Thyroid gland (tissue), 4 donors: Measurements from ENCODE around the gene ZIC1. TPM values are rescaled to one million over a fixed set of nuclear protein-coding genes. Genes with fewer than 3 reads are reported as not detected.

Experiments used
- DNase-seq, 2 donors: peaks; one replicate each; pipeline ENCODE4 v3.0.0-alpha.2; 2019
- H3K27ac ChIP-seq, 3 donors: fragments of 200-600 bp; sonication (generic); 1 replicate in 2 of 3; 2 replicates in 1 of 3; pipeline ENCODE4 v1.5.1; 2016 to 2019; ENCODE audit warnings: mild to moderate bottlenecking in 1 of 3, moderate library complexity in 1 of 3
- H3K27me3 ChIP-seq: fragments of 200-600 bp; sonication (generic); one replicate; pipeline ENCODE4 v1.5.1; 2019
- H3K36me3 ChIP-seq, 2 donors: fragments of 200-600 bp; sonication (generic); one replicate each; pipeline ENCODE4 v1.5.1; 2016 to 2019
- H3K4me1 ChIP-seq, 2 donors: fragments of 200-600 bp; sonication (generic); one replicate each; pipeline ENCODE4 v1.5.1; 2017 to 2019
- H3K4me3 ChIP-seq, 3 donors: fragments of 200-600 bp; sonication (generic); replicated peaks in 1 of 3; 1 replicate in 2 of 3; 2 replicates in 1 of 3; pipeline ENCODE4 v1.5.1; 2016; ENCODE audit warnings: mild to moderate bottlenecking in 1 of 3
- H3K9me3 ChIP-seq: fragments of 200-600 bp; sonication (generic); one replicate; pipeline ENCODE4 v1.5.1; 2017
- POLR2A ChIP-seq, 2 donors: fragments of 450-650 bp; IDR thresholded peaks; one replicate each; pipeline ENCODE4 v1.6.1; 2017; ENCODE audit warnings: antibody characterized with exemption in 2 of 2, mild to moderate bottlenecking in 2 of 2, moderate library complexity in 1 of 2
- WGBS, 2 donors: methylation state at CpG; one replicate each; pipeline ENCODE4 v1.1.5; 2017; 5-methylcytosine and 5-hydroxymethylcytosine counted together
- intact Hi-C: fragments of 100-400 bp; cut with DNase I; formaldehyde crosslinking; loops from one replicate; pipeline ENCODE4 v1.15.1; 2023
- total RNA-seq, 4 donors: library from RNA; depleted of rRNA; stranded (reverse); fragments of >200 nt; gene quantifications; one replicate each; pipeline ENCODE4 v1.2.3, GENCODE V29; 2016
- TF ChIP-seq, protein P1 (sequence below), 6 experiments: fragments of 200-600 bp in 3 of 6; fragments of 450-650 bp in 3 of 6; sonication (generic) in 3 of 6; IDR thresholded peaks; one replicate each; pipeline ENCODE4 v1.5.1; 2016 to 2019; ENCODE audit warnings: antibody characterized with exemption in 6 of 6, mild to moderate bottlenecking in 2 of 6, inconsistent platforms in 1 of 6, moderate library complexity in 1 of 6

Gene ZIC1
- total RNA-seq, 4 donors from 2014 or later, result not detected

DNA sequence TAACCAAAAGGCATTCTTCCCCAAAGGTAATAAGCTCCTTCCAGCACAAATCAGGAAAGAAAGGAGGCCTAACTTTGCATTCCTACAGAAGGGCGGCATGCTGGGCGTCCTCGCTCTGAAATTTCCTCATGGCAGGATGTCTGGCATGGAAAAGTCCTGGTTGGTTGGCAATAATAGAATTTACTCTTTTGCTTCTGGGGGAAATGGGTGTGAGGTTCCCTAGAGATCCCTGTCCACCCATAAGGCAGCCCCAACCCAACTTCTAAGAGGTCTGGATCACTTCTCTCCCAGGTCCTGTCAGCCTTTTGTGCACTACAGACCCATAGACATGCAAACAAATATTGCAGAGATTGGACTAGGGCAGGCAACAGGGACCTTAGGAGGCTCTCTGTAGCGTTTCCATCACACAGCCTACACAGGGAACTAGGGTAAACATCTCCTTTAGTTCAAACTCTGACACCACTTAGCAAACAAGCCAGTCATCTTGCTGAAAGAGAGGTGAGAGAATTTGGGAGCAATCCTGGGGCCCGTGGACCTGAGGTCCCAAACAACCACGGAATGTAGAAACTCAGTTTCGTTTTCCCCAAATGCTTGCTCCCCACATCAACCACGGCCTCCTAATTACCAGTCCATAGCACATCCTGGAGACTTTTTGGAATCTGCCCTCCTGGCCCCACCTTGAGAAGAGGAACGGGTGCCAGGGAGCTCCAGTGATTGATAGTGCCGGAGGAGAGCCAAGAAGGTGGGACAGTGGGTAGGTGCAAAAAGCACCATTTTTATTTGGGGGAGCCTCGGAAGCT, 5.0 kb upstream of the ZIC1 start:
- intact Hi-C loops, result no loop called here
- TF ChIP-seq, protein P1, sequence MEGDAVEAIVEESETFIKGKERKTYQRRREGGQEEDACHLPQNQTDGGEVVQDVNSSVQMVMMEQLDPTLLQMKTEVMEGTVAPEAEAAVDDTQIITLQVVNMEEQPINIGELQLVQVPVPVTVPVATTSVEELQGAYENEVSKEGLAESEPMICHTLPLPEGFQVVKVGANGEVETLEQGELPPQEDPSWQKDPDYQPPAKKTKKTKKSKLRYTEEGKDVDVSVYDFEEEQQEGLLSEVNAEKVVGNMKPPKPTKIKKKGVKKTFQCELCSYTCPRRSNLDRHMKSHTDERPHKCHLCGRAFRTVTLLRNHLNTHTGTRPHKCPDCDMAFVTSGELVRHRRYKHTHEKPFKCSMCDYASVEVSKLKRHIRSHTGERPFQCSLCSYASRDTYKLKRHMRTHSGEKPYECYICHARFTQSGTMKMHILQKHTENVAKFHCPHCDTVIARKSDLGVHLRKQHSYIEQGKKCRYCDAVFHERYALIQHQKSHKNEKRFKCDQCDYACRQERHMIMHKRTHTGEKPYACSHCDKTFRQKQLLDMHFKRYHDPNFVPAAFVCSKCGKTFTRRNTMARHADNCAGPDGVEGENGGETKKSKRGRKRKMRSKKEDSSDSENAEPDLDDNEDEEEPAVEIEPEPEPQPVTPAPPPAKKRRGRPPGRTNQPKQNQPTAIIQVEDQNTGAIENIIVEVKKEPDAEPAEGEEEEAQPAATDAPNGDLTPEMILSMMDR (IDR thresholded peaks at IDR 0.05), result no peak
- no peak for TF ChIP-seq POLR2A (IDR thresholded peaks at IDR 0.05)
- H3K9me3 ChIP-seq, result no peaks in the 10 kb centered on the region
- H3K4me1 ChIP-seq, result peaks cover 0 to 7% of the 10 kb centered on the region in 2 donors
- 36 to 37% methylated on average over 11 of the region's 11 CpGs for WGBS, 2 donors
- no peaks in the 10 kb centered on the region for H3K36me3 ChIP-seq
- H3K27me3 ChIP-seq, result peaks cover 40% of the 10 kb centered on the region
- no peak overlapping the region for H3K4me3 ChIP-seq
- no peak overlapping the region for H3K27ac ChIP-seq
- DNase-seq, result no peak

DNA sequence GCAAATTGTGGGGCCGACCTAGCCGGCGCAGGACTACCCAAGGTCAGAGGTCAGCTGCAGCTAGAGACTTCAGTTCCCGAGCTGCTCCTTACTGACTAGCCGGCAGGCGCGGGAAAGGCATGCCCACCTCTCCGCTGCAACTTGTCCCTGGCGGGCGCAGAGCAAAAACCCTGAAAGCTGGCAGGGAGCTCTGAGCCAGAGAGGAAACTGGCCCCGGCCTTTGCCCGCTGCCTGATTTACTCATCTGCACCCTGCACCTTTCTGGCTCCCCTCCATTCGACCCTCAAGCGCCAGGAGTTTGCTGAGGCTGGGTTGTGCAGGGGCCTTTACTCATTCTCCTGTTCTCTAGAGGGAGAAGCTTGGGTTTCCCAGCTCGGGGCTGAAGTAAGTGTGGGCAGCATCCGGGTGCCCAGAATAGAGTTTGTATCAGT, 4.3 kb upstream of the ZIC1 start:
- WGBS, 2 donors, result 6 to 11% methylated on average over 10 to 16 of the region's 16 CpGs
- Histone ChIP-seq H3K4me3 (no peak overlapping the region), H3K27ac (no peak overlapping the region), H3K9me3 (no peaks in the 10 kb centered on the region), H3K27me3 (peaks cover 46% of the 10 kb centered on the region), H3K36me3 (no peaks in the 10 kb centered on the region), H3K4me1 (peaks cover 0 to 13% of the 10 kb centered on the region in 2 donors)
- intact Hi-C loops, result no loop called here
- no peak for DNase-seq
- no peak for TF ChIP-seq POLR2A (IDR thresholded peaks at IDR 0.05)
- TF ChIP-seq, protein P1 (IDR thresholded peaks at IDR 0.05), result no peak

DNA sequence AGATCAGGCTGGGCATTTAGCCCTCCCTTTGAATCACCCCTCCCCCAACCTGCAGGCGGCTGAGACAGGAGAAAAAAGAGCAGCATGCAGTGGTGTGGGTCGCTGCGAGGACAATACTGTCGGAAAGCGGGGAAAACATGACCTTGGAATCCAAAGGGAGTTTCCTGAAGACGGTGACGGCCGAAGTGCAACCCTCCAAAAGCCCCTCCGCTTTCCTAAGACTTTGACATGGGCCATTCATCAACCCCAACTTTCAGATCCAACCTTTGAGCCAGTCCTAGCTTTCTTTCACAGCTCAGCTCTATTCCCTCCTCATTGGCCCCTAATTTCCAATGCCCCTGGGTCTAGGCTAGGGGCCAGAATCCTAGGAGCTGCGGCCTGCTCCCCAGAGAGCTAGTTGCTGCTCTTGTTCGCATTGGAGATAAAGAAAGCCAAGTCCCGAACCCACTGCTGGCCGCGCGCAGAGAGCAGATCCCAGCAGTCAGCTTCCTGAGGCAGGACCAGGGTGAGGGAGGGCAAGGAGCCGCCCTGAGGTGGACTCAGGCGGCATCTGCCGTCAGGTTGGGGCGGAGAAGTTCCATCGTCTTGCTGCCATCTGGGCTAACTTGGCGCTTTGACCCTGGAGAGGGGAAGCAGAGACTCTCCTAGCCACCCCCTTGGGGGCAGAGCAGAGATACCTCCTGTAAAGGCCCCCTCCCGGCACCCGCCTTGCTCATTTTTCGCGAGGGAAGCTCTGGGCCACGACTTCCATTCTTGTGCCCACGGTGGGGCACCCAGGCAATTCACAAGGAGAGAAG, 3.7 kb upstream of the ZIC1 start:
- TF ChIP-seq, protein P1 (IDR thresholded peaks at IDR 0.05), result no peak
- TF ChIP-seq POLR2A (IDR thresholded peaks at IDR 0.05), result no peak
- intact Hi-C loops, result no loop called here
- H3K9me3 ChIP-seq, result no peaks in the 10 kb centered on the region
- no peak overlapping the region for H3K4me3 ChIP-seq
- no peaks in the 10 kb centered on the region for H3K36me3 ChIP-seq
- no peak for DNase-seq
- peaks cover 53% of the 10 kb centered on the region for H3K27me3 ChIP-seq
- H3K27ac ChIP-seq, result no peak overlapping the region
- H3K4me1 ChIP-seq, result peaks cover 6 to 20% of the 10 kb centered on the region in 2 donors
- 7 to 10% methylated on average over 13 to 27 of the region's 27 CpGs for WGBS, 2 donors

DNA sequence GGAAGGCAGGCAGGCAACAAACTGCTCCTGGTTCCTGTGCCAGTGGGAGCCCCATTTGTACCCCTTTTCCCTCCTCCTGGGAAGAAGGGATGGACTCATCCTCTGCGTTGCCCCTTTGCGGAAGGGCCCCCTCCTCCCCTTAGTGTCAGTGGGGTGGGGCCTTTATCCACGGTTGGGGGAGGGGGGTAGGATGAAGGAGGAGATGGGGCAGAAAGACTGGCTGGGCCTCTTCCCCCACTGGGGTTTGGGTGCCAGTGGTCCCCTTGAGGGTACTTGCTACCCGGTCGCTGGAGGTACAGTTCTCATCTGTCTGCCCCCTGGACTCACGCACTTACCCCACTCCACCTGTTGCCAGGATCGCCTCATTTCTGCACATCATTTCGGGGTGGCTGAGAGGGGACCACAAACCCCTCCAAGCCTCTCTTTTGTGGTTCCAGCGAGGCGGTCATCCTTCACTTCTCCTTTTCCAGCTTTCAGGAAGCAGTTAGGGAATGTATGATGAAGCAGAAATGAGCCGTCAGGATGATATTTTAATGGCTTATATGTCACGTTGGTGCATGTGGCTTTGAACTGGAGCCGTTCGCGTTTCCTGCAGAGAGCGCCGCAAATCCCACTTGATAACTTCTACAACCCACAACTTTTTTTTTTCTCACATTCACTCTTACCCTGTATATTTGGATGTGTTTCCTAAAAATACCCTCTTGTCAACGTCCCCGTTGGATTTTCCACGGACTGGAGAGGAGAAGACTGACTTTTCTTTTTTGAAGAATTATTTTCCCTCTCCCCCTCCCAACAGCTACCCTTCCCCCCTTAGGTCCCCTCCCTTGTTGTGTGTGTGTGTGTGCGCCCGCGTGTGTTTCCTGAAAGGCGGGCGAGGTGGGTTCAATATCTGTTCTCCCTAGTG, 2.9 kb upstream of the ZIC1 start, which contains the start of gene ZIC4:
TSS of gene ZIC4 (minus strand) at position 516 of the 904 bp plus-strand sequence. CDS start 3,746 bp downstream, outside the sequence.
- H3K4me3 ChIP-seq, result no peak within 1 kb of the TSS
- WGBS, 2 donors, result 6 to 7% methylated on average over 25 of the region's 25 CpGs
- no peaks in the 10 kb centered on the region for H3K9me3 ChIP-seq
- no peak for DNase-seq
- H3K27ac ChIP-seq, result no peak within 1 kb of the TSS
- TF ChIP-seq POLR2A (IDR thresholded peaks at IDR 0.05), result no peak
- TF ChIP-seq, protein P1 (IDR thresholded peaks at IDR 0.05), result no peak
- no peaks in the 10 kb centered on the region for H3K36me3 ChIP-seq
- intact Hi-C loops, result no loop called here
- peaks cover 12 to 28% of the 10 kb centered on the region in 2 donors for H3K4me1 ChIP-seq
- peaks cover 60% of the 10 kb centered on the region for H3K27me3 ChIP-seq
